HG03575 (cell line): ENCODE results near the gene ATP9B.

Experiments
- ATAC-seq: cut with Tn5 transposase; IDR thresholded peaks from one replicate; pipeline ENCODE4 v1.9.1; 2021; ENCODE audit not compliant: unreplicated experiment, insufficient number of reproducible peaks, low FRiP score; ENCODE audit errors: extremely low read depth

ATP9B gene

GRCh38 chr18:79185648-79186047 is 116.5 kb downstream of the ATP9B start:
- no peak for ATAC-seq

GRCh38 chr18:79186649-79187048 is 117.5 kb downstream of the ATP9B start:
- no peak for ATAC-seq

- no peak for ATAC-seq
Observed at GRCh38 chr18:79187532-79188277, 118.5 kb downstream of the ATP9B start.

- ATAC-seq: no peak
Observed at GRCh38 chr18:79191418-79191817, 122.2 kb downstream of the ATP9B start.

GRCh38 chr18:79191956-79192355 is 122.8 kb downstream of the ATP9B start:
- no peak for ATAC-seq

GRCh38 chr18:79193826-79194225 is 124.6 kb downstream of the ATP9B start:
- ATAC-seq: no peak

GRCh38 chr18:79195716-79196683 is 126.8 kb downstream of the ATP9B start:
- no peak for ATAC-seq

GRCh38 chr18:79197531-79197930 is 128.3 kb downstream of the ATP9B start:
- no peak for ATAC-seq

GRCh38 chr18:79199691-79200374 is 130.6 kb downstream of the ATP9B start:
- no peak for ATAC-seq

GRCh38 chr18:79200546-79201268 is 131.5 kb downstream of the ATP9B start:
- no peak for ATAC-seq

- no peak for ATAC-seq
Observed at GRCh38 chr18:79203017-79203605, 133.9 kb downstream of the ATP9B start.

- ATAC-seq: no peak
Observed at GRCh38 chr18:79204889-79205807, 136.0 kb downstream of the ATP9B start.

GRCh38 chr18:79206444-79206843 is 137.2 kb downstream of the ATP9B start:
- no peak for ATAC-seq

GRCh38 chr18:79208906-79209305 is 139.7 kb downstream of the ATP9B start:
- no peak for ATAC-seq

- ATAC-seq: no peak
Observed at GRCh38 chr18:79210002-79210910, 141.1 kb downstream of the ATP9B start.

- no peak for ATAC-seq
Observed at GRCh38 chr18:79211844-79212243, 142.7 kb downstream of the ATP9B start.

GRCh38 chr18:79214056-79214455 is 144.9 kb downstream of the ATP9B start:
- no peak for ATAC-seq
